Keratinocyte (primary cell): ENCODE results near the gene DCTN3. TPM values are rescaled to one million over a fixed set of nuclear protein-coding genes. Genes with fewer than 3 reads are reported as not detected.

Experiments
- DNase-seq: peaks from one replicate; pipeline ENCODE4 v3.0.0-alpha.2; 2011; ENCODE audit warnings: low read depth, missing footprints, low spot score
- FAIRE-seq: peaks from 2 replicates; lab custom pipeline; 2011; peaks lifted over from hg19 to GRCh38; lab: Jason Lieb, UNC
- H2AFZ ChIP-seq: 2 replicates; pipeline ENCODE4 v1.6.0; 2012; ENCODE audit warnings: low read length, control low read depth, inconsistent platforms; ENCODE audit not compliant: control insufficient read depth
- H3K27ac ChIP-seq: 2 replicates; pipeline ENCODE4 v1.5.1; 2011; ENCODE audit warnings: low read length; ENCODE audit not compliant: control insufficient read depth, insufficient read depth
- H3K27me3 ChIP-seq: 3 replicates; pipeline ENCODE4 v1.6.0; 2011; ENCODE audit warnings: low read length; ENCODE audit not compliant: control insufficient read depth, insufficient read depth; ENCODE audit errors: extremely low read depth
- H3K36me3 ChIP-seq, 2 experiments: 2 replicates in 1 of 2; 3 replicates in 1 of 2; pipeline ENCODE4 v1.5.1; 2011; ENCODE audit warnings: low read length in 2 of 2, mild to moderate bottlenecking in 1 of 2; ENCODE audit not compliant: control insufficient read depth in 2 of 2, insufficient read depth in 2 of 2; ENCODE audit errors: extremely low read depth in 1 of 2
- H3K4me1 ChIP-seq: 3 replicates; pipeline ENCODE4 v1.5.1; 2011; ENCODE audit warnings: low read length; ENCODE audit not compliant: control insufficient read depth, insufficient read depth; ENCODE audit errors: extremely low read depth
- H3K4me2 ChIP-seq: 3 replicates; pipeline ENCODE4 v1.6.0; 2011; ENCODE audit warnings: low read depth, low read length; ENCODE audit not compliant: control insufficient read depth, insufficient read depth; ENCODE audit errors: extremely low read depth
- H3K4me3 ChIP-seq, 3 experiments: fragments of 200-600 bp in 1 of 3; sonication (generic) in 1 of 3; 2 replicates in 2 of 3; 3 replicates in 1 of 3; pipeline ENCODE4 v1.5.1; 2011 to 2016; ENCODE audit warnings: low read length in 3 of 3, mild to moderate bottlenecking in 3 of 3, control low read depth in 2 of 3, inconsistent platforms in 1 of 3, low read depth in 1 of 3, mixed read lengths in 1 of 3, mixed run types in 1 of 3, moderate library complexity in 1 of 3; ENCODE audit not compliant: control insufficient read depth in 2 of 3, insufficient read depth in 2 of 3; ENCODE audit errors: extremely low read depth in 1 of 3
- H3K79me2 ChIP-seq: 2 replicates; pipeline ENCODE4 v1.6.0; 2012; ENCODE audit warnings: low read length; ENCODE audit not compliant: control insufficient read depth, insufficient read depth
- H3K9ac ChIP-seq: 3 replicates; pipeline ENCODE4 v1.6.0; 2011; ENCODE audit warnings: low read length; ENCODE audit not compliant: control insufficient read depth, insufficient read depth; ENCODE audit errors: extremely low read depth
- H3K9me1 ChIP-seq: 3 replicates; pipeline ENCODE4 v1.6.0; 2011; ENCODE audit warnings: low read length; ENCODE audit not compliant: control insufficient read depth, insufficient read depth; ENCODE audit errors: extremely low read depth
- H3K9me3 ChIP-seq: 2 replicates; pipeline ENCODE4 v1.5.1; 2012; ENCODE audit warnings: low read depth, low read length; ENCODE audit not compliant: control insufficient read depth
- H4K20me1 ChIP-seq: 3 replicates; pipeline ENCODE4 v1.6.0; 2011; ENCODE audit warnings: low read length; ENCODE audit not compliant: control insufficient read depth, insufficient read depth; ENCODE audit errors: extremely low read depth
- CTCF ChIP-seq, 3 experiments: IDR thresholded peaks in 1 of 3; conservative IDR thresholded peaks in 1 of 3; optimal IDR thresholded peaks in 1 of 3; 2 replicates in 2 of 3; 3 replicates in 1 of 3; pipeline versions ENCODE3 to v1.5.1; 2011; ENCODE audit warnings: low read length in 3 of 3, mild to moderate bottlenecking in 3 of 3, moderate library complexity in 2 of 3, control low read depth in 1 of 3, inconsistent platforms in 1 of 3; ENCODE audit not compliant: insufficient read depth in 2 of 3; ENCODE audit errors: extremely low read depth in 1 of 3
- EZH2 ChIP-seq: IDR thresholded peaks from one replicate; pipeline ENCODE4 v1.6.1; 2012; ENCODE audit warnings: inconsistent platforms, mild to moderate bottlenecking, low read length, moderate library complexity
- dilution Hi-C: fragments of 300-500 bp; cut with MboI; formaldehyde crosslinking; loops from one replicate; pipeline ENCODE4 v1.7.0; 2020; ENCODE audit warnings: low sequenced_read_pairs; ENCODE audit not compliant: extremely low pct_ligation_motif_present
- polyA plus RNA-seq, 5 experiments: library from polyadenylated mRNA; depleted of rRNA in 3 of 5; stranded (reverse) in 3 of 5; stranded (forward) in 1 of 5; unstranded in 1 of 5; fragments of >200 nt; gene quantifications; 1 replicate in 1 of 5; 2 replicates in 3 of 5; 3 replicates in 1 of 5; pipeline versions ENCODE4 v1.2.1 to v1.2.3, GENCODE V29; 2011 to 2012; ENCODE audit warnings: missing spikeins in 2 of 5, low read depth in 1 of 5, low replicate concordance in 1 of 5

The DCTN3 gene
- polyA plus RNA-seq, 1 donor (not counting 4 experiments of a cell fraction or from before 2014, with no cell fraction given), result 106 TPM

DNA sequence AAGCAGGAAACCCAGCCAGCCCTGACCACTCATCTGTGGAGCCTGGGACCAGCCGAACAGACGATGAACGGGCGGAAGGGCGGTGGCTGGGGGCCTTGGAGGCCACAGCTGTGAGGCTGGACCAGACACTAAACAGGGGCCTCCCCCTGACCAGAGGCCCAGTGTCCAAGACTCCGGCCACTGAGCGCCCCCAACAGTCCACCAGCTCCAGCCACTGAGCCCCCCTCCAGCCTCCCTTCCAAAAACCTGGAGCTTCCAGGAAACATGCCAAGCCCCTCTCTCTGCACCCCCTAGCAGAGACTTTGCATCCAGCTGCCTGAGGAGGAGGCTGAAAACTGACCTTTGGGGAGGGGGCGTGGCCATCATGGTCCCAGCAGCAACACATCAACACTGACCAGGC, 54.0 kb downstream of the DCTN3 start:
- FAIRE-seq (no peak), DNase-seq (no peak)
- Histone ChIP-seq H3K4me2 (no peak overlapping the region), H3K27me3 (peaks cover 53% of the 10 kb centered on the region), H3K36me3 (no peaks in the 10 kb centered on the region), H3K27ac (no peak overlapping the region), H3K9me3 (no peaks in the 10 kb centered on the region), H3K79me2 (no peaks in the 10 kb centered on the region), H3K4me1 (peaks cover 21% of the 10 kb centered on the region), H3K9ac (no peak overlapping the region), H4K20me1 (peaks cover 5% of the 10 kb centered on the region), H3K9me1 (no peaks in the 10 kb centered on the region), H3K4me3 (no peak overlapping the region), H2AFZ (no peak overlapping the region)
- TF ChIP-seq EZH2 (no peak), CTCF (optimal IDR thresholded peaks at IDR 0.05 in 1 of 3, IDR thresholded peaks at IDR 0.05 in 1 of 3, conservative IDR thresholded peaks at IDR 0.05 in 1 of 3; ENCODE audit: extremely low read depth in 1 of 3, insufficient read depth in 2 of 3, low read length in 3 of 3) (no peak)
- dilution Hi-C loops, result no loop called here

DNA sequence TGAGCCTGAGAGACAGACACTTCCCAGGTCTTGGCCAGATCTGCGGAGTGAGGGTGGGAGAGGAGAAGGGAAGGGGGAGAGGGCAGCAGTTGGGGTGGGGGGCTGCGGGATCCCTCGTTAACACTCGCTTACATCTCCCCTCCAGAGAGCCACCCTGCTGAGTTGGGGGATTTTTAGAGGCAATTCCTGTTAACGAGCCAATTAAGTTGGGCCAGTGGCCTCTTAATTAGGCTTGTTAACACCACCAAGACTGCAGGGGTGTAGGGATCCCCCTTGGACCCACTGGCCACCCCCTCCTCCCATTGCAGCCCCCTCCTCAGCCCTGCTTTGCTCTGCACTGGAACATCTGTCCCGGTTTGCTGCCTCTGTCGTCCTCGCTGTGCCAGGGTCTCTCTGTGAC, 54.4 kb downstream of the DCTN3 start:
- no peak for DNase-seq
- H3K36me3 ChIP-seq, result no peaks in the 10 kb centered on the region
- peaks cover 49% of the 10 kb centered on the region for H3K27me3 ChIP-seq
- H3K9me3 ChIP-seq, result no peaks in the 10 kb centered on the region
- no peak overlapping the region for H3K27ac ChIP-seq
- H2AFZ ChIP-seq, result no peak overlapping the region
- no peaks in the 10 kb centered on the region for H3K79me2 ChIP-seq
- H3K4me2 ChIP-seq, result no peak overlapping the region
- TF ChIP-seq CTCF (optimal IDR thresholded peaks at IDR 0.05 in 1 of 3, IDR thresholded peaks at IDR 0.05 in 1 of 3, conservative IDR thresholded peaks at IDR 0.05 in 1 of 3; ENCODE audit: extremely low read depth in 1 of 3, insufficient read depth in 2 of 3, low read length in 3 of 3) (no peak), EZH2 (no peak)
- peaks cover 21% of the 10 kb centered on the region for H3K4me1 ChIP-seq
- dilution Hi-C loops, result no loop called here
- H3K9ac ChIP-seq, result no peak overlapping the region
- H4K20me1 ChIP-seq, result peaks cover 5% of the 10 kb centered on the region
- H3K4me3 ChIP-seq, result no peak overlapping the region
- no peak for FAIRE-seq
- no peaks in the 10 kb centered on the region for H3K9me1 ChIP-seq
